Parathyroid adenoma (tissue), 2 donors: ENCODE measurements around the gene CTDSPL.

Experiments used
- H2AFZ ChIP-seq: fragments of 300-600 bp; sonication (generic); one replicate; pipeline ENCODE4 v1.7.0; 2017; ENCODE audit warnings: antibody characterized with exemption, mild to moderate bottlenecking
- H3K27ac ChIP-seq: fragments of 300-600 bp; sonication (generic); one replicate; pipeline ENCODE4 v1.7.0; 2017
- H3K27me3 ChIP-seq: fragments of 300-600 bp; sonication (generic); one replicate; pipeline ENCODE4 v1.7.0; 2017; ENCODE audit warnings: low read length; ENCODE audit not compliant: control insufficient read depth, insufficient read depth
- H3K36me3 ChIP-seq: fragments of 300-600 bp; sonication (generic); one replicate; pipeline ENCODE4 v1.7.0; 2017; ENCODE audit warnings: low read length; ENCODE audit not compliant: control insufficient read depth, insufficient read depth
- H3K4me1 ChIP-seq: fragments of 300-600 bp; sonication (generic); one replicate; pipeline ENCODE4 v1.7.0; 2017; ENCODE audit warnings: control low read depth
- H3K4me2 ChIP-seq: fragments of 300-600 bp; sonication (generic); one replicate; pipeline ENCODE4 v1.7.0; 2017; ENCODE audit warnings: low read length
- H3K4me3 ChIP-seq: fragments of 300-600 bp; sonication (generic); one replicate; pipeline ENCODE4 v1.7.0; 2017; ENCODE audit warnings: low read depth, low read length
- H3K79me2 ChIP-seq: fragments of 300-600 bp; sonication (generic); one replicate; pipeline ENCODE4 v1.7.0; 2017; ENCODE audit warnings: control low read depth
- H3K9ac ChIP-seq: fragments of 300-600 bp; sonication (generic); one replicate; pipeline ENCODE4 v1.7.0; 2017; ENCODE audit warnings: mild to moderate bottlenecking
- H3K9me3 ChIP-seq: fragments of 300-600 bp; sonication (generic); one replicate; pipeline ENCODE4 v1.7.0; 2017; ENCODE audit warnings: low read length; ENCODE audit not compliant: control insufficient read depth
- CTCF ChIP-seq: fragments of 300-600 bp; sonication (generic); IDR thresholded peaks from one replicate; pipeline ENCODE4 v1.7.0; 2017; ENCODE audit warnings: antibody characterized with exemption, mild to moderate bottlenecking
- donor health status: primary hyperparathyroidism.

The CTDSPL gene

GRCh38 chr3:38027466-38028465 is 166.1 kb downstream of the CTDSPL start:
- H3K79me2 ChIP-seq = no peaks in the 10 kb centered on the region
- TF ChIP-seq CTCF = no peak
- no peak overlapping the region for H3K27ac ChIP-seq
- no peaks in the 10 kb centered on the region for H3K9me3 ChIP-seq
- no peak overlapping the region for H3K4me3 ChIP-seq
- H3K36me3 ChIP-seq = no peaks in the 10 kb centered on the region
- no peak overlapping the region for H2AFZ ChIP-seq
- H3K4me1 ChIP-seq = peaks cover 18% of the 10 kb centered on the region
- H3K4me2 ChIP-seq = no peak overlapping the region
- no peaks in the 10 kb centered on the region for H3K27me3 ChIP-seq
- no peak overlapping the region for H3K9ac ChIP-seq

GRCh38 chr3:38028621-38029361 is 167.1 kb downstream of the CTDSPL start:
- Histone ChIP-seq H3K27me3 (no peaks in the 10 kb centered on the region), H3K27ac (no peak overlapping the region), H3K4me2 (no peak overlapping the region), H3K4me3 (no peak overlapping the region), H3K79me2 (no peaks in the 10 kb centered on the region), H3K9ac (no peak overlapping the region), H3K36me3 (no peaks in the 10 kb centered on the region), H3K4me1 (peaks cover 18% of the 10 kb centered on the region), H3K9me3 (no peaks in the 10 kb centered on the region), H2AFZ (peak overlapping the region; percentile 90)
- no peak for TF ChIP-seq CTCF

GRCh38 chr3:38029400-38030125 is 167.9 kb downstream of the CTDSPL start, which contains the start of gene PLCD1:
TSS of gene PLCD1 (minus strand) at chr3:38029642. CDS start at chr3:38029539, 103 bp downstream.
- Histone ChIP-seq H3K36me3 (no peaks in the 10 kb centered on the region), H3K9me3 (no peaks in the 10 kb centered on the region), H3K9ac (peak within 1 kb of the TSS; percentile 25), H3K79me2 (no peaks in the 10 kb centered on the region), H3K27me3 (no peaks in the 10 kb centered on the region), H3K27ac (no peak within 1 kb of the TSS), H3K4me3 (peak within 1 kb of the TSS; percentile 30), H2AFZ (peak within 1 kb of the TSS; percentile 90), H3K4me2 (peak within 1 kb of the TSS; percentile 64), H3K4me1 (peaks cover 18% of the 10 kb centered on the region)
- no peak for TF ChIP-seq CTCF

- Histone ChIP-seq H3K4me3 (peak overlapping the region; percentile 30), H2AFZ (peak overlapping the region; percentile 90), H3K36me3 (no peaks in the 10 kb centered on the region), H3K4me1 (peaks cover 18% of the 10 kb centered on the region), H3K27ac (peak overlapping the region; percentile 27), H3K79me2 (no peaks in the 10 kb centered on the region), H3K27me3 (no peaks in the 10 kb centered on the region), H3K4me2 (peak overlapping the region; percentile 64), H3K9ac (peak overlapping the region; percentile 25), H3K9me3 (no peaks in the 10 kb centered on the region)
- no peak for TF ChIP-seq CTCF
Measured at GRCh38 chr3:38030126-38031021, 168.7 kb downstream of the CTDSPL start.
